HG03196 (cell line): ENCODE measurements around the gene EPHB1.
A peak's percentile ranks its signal among the peaks of the same experiment; 100 is the strongest.

Experiments
- ATAC-seq: cut with Tn5 transposase; IDR thresholded peaks from one replicate; pipeline ENCODE4 v1.9.1; 2021; ENCODE audit not compliant: unreplicated experiment

EPHB1 gene

DNA sequence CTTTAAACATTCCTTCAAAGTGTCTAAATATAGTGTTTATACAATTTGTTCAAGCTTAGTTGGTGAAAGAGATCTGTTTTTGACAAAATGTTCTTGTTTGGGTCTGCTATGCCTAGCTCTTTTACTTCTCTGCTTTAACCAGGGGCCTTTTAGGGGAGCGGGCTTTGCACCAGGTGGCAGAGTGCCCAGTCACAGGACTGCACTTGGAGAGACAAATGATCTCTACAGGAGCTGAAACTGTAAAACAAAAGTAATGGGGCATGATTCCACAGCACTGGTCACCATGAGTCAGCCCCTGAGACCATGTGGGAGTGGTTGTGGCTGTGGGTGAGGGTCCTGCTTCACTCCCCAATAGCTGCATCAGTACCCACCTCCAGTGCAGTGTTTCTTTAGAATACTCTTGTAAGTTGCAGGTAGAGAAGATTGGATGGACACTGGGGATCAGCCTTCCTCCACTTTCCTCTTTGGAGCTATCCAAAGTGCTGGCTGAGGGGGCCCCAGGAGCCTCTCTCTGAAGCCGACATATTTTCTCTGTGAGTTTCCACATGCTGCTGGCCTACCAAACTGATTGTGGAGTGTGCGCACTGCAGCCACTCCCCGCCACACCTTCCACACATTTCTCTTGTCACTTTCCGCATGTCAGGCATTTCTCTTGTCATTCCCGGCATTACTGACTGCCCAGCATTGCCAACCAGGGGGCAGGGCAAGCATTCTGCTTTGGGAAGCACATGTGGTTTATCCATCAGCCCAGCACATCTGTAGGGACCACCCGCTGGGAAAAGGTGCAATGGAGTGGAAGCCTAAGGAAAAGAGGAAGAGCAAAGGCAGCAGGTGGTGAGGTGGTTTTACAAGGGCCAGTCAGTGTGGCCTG is 110.0 kb downstream of the EPHB1 start:
- ATAC-seq = peak; percentile 29

GRCh38 chr3:134905647-134905935 is 110.5 kb downstream of the EPHB1 start:
- no peak for ATAC-seq

DNA sequence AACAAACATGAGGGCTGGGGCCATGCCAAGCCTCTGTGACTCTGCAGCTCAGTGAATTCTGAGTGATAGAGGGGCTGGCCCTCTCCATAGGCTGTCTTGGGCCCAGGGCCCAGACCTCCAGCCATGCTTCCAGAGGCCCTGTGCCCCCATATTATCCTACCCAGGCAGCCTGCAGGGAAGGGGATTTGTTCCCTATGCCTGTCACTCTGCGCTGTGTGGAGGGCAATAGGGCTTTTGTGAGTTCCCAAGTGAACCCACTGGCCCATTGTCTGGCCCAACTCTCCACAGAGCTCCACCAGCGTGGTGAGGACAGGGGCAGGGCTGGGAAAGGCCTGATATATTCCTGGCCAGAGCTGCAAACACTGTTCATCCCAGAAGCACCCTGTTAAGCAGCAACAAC is 113.2 kb downstream of the EPHB1 start:
- no peak for ATAC-seq

GRCh38 chr3:134910026-134910425 is 115.0 kb downstream of the EPHB1 start:
- no peak for ATAC-seq

GRCh38 chr3:134911586-134912548 is 116.8 kb downstream of the EPHB1 start:
- ATAC-seq = no peak

- no peak for ATAC-seq
These were observed 121.4 kb downstream of the EPHB1 start for GRCh38 chr3:134916276-134916961.

DNA sequence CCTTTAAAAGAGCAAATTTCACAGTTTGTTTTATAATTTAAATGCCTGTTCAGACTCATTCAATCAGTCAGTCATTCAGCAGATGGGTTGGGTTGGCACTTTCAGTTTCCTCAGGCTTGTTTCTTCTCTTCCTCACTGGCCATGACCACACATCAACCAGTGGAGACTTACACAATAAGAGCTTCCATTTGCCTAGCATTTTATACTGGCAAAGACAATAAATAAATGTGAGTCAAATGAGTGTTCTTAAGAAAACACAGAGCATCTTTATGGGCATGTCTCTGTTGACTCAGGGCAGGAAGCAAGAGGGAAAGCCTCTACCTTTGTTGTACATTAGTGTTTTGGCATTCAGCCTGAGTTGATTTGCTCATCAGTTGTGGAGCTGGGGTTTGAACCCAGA is 122.6 kb downstream of the EPHB1 start:
- ATAC-seq = no peak

GRCh38 chr3:134918441-134918840 is 123.4 kb downstream of the EPHB1 start:
- ATAC-seq = peak; percentile 91

- no peak for ATAC-seq
These were observed 127.0 kb downstream of the EPHB1 start for GRCh38 chr3:134922101-134922500.

DNA sequence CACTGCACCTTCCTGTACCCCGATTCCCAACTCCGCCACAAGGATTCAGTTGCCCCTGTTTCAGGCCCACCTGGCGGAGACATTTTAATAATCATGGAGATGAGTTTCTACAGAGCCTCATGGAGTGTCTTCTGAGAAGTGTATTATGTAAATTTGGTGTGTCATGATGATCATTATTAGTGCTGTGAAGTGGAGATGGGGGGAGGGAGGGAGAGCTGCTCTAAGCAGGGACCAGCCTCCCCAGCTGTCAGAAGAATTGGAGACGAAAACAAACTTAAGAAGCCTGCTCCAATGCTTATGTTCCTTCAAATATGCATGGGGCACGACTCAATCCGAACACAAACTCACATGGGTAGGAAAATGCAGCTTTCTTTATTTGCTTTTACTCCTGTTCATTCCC is 127.8 kb downstream of the EPHB1 start:
- no peak for ATAC-seq

DNA sequence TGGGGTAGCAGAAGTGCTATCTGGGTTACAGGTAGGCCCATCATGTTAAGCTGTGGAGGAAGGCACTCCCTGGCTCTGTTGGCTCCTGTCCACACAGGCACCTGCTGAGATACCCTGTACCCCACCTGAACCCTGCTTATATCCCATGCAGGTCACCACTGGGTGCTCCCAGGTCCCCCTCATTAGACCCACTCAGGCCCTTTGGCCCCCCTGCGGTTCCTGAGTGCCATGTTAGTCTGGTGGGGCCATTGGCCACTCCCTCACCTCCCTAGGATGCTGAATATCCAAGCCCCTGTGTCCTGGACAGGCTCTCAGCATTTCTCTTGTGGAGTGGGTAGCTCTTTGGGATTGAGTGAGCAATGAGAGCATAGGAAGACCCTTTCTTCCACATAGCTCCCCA is 128.2 kb downstream of the EPHB1 start:
- ATAC-seq = no peak

DNA sequence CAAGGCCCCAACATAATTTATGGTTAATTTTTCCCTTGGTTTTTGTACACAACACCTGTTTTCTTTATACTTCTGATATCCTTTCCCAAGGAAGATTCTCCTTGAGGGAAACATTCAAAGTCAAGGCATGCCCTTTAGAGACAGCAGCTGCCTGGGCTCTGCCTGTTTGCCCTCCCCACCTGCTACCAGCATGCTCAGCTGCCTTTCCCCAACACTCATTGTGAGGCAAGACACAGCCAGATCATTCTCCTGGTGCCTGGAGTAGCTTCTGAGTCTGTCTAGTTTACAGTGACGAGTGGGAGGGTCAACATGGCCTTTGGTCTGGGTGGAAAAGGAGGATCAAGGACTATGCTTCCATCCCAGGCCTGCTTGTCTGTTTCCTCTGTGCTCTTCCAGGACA is 132.5 kb downstream of the EPHB1 start:
- no peak for ATAC-seq

GRCh38 chr3:134928392-134928791 is 133.3 kb downstream of the EPHB1 start:
- ATAC-seq = no peak

GRCh38 chr3:134928819-134929218 is 133.8 kb downstream of the EPHB1 start:
- ATAC-seq = no peak

- ATAC-seq = no peak
These were observed 134.9 kb downstream of the EPHB1 start for GRCh38 chr3:134929976-134930375.

DNA sequence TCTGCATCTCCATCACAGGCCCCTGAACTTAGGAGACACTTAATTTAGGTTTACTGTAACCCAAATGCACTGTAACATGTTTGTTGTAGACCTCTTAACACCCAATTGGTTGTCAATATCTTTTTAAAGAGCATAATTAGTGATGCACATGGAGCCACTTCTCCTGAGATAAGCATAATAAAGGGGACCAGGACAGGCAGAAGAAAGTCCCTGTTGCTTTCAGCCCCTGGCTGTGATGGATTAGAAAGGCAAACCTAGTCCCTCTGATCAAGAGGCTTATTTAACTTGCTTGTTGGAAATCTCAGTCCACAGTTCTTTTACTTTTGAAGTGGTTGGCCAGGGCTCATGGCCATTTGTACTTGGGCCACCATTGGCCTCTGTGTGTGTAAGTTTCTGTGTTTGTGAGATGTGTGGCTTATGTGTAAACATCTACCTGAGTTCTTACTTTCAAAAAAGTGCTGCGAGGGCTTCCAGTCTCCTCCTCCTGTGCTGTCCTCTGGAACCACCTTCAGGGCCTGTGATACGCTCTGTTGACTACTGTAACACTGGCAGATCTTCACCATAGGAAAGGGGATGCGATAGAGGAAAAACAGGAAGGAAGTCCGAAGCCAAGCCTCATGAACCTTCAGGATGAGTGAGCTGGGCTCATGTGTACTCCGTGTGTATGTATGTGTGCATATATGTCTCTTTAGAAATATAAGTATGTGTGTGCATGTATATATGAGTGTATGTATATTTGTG is 136.2 kb downstream of the EPHB1 start:
- no peak for ATAC-seq

DNA sequence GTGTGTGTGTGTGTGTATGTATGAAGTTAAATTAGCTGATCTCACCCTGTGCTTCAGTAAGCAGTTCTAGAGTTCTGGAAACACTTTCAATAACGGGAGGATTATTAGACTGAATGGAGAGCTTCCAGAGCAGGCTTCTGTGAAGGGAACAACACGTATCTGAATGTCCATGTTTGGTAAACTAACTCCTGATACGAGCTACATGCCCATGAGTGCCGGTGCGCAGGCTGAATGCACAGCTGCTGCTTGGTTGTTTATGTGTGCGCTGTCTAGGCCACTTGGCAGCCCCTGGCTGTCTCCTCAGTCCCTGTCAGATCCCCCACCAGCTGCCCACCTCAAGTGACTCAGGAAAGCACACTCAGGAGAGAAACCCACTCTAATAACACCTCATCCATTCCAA is 137.0 kb downstream of the EPHB1 start:
- no peak for ATAC-seq

GRCh38 chr3:134933997-134934396 is 138.9 kb downstream of the EPHB1 start:
- no peak for ATAC-seq

DNA sequence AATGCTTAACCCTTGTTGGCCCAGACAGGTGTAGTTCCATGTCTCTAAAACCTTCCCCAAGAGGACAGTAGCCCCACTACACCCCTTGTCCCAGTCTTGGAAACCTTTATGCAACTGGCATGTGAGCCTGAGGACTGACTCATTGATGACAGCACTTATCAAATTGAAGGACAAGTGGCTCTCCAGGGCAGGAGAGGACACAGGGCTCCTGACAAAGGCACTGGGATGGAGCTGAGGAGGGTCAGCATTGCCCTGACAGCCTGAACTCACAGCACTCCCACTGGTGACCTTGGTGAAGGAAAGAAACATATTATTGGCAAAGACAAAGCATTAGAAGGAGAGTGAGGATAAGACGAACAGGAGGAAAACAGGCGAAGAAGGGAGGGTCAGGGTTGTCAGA is 139.9 kb downstream of the EPHB1 start:
- ATAC-seq = no peak

GRCh38 chr3:134937256-134938028 is 142.4 kb downstream of the EPHB1 start:
- ATAC-seq = no peak
